ENCODE measurements around the gene OR7G2. TPM values are rescaled to one million over a fixed set of nuclear protein-coding genes. Genes with fewer than 3 reads are reported as not detected.

OR7G2 gene
- total RNA-seq, 2 experiments from 2014 or later: not detected

Other genes with a start within 250 kb of the OR7G2 start
- not detected for gene MUC16, start 97.1 kb downstream of the OR7G2 start, total RNA-seq
- gene OR1M1, start 20.4 kb downstream of the OR7G2 start, total RNA-seq: not detected
- not detected for gene OR7G1, start 8.3 kb upstream of the OR7G2 start, total RNA-seq
- gene OR7G3, start 19.5 kb upstream of the OR7G2 start, total RNA-seq: not detected
- 10 to 100 TPM; 38.9 to 39.7 TPM for gene ZNF317, start 32.9 kb upstream of the OR7G2 start, total RNA-seq
- under 1 TPM; 0.14 to 0.30 TPM for gene OR7D2, start 71.5 kb upstream of the OR7G2 start, total RNA-seq
- not detected for gene OR7D4, start 112.1 kb upstream of the OR7G2 start, total RNA-seq
- not detected for gene OR7E24, start 143.5 kb upstream of the OR7G2 start, total RNA-seq
- 1 to 10 TPM; 4.6 to 6.4 TPM for gene ZNF699, start 202.4 kb upstream of the OR7G2 start, total RNA-seq
- 10 to 100 TPM; 10.3 to 11.2 TPM for gene ZNF559, start 216.7 kb upstream of the OR7G2 start, total RNA-seq